ENCODE data around the gene ADGRB3.
"Not testable (repeated sequence)": the region's sequence is repeated elsewhere in the genome, so short reads cannot be mapped to it uniquely, and the experiment has no call there.

The ADGRB3 gene

DNA sequence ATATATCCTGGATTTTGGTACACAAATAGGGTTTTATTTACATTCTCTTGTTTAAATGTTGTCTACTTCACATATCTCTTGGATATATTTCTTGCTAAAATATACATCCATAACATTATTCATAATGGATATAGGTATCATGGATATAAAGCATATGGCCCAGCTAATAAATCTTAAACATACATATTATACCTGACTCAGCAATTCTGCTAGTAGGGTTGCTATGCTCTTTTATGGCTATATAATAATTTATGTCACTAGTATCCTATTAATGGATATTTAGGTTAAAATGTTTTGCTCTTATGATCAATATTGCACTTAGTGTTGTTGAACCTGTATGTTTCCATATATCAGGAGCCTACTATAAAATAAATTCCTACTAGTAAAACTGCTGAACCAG is 786.2 kb downstream of the ADGRB3 start:
- H3K27me3 ChIP-seq (replicated peaks; ENCODE audit: control insufficient read depth, insufficient read depth, low read length): no peaks in the 10 kb centered on the region
- no peak overlapping the region for H3K4me3 ChIP-seq (replicated peaks; ENCODE audit: low read depth, low read length)
- no peaks in the 10 kb centered on the region for H3K36me3 ChIP-seq (ENCODE audit: control insufficient read depth, insufficient read depth, low read length)
- no peak for DNase-seq (ENCODE audit: extremely low read depth, insufficient read length)
- TF ChIP-seq, protein P1, sequence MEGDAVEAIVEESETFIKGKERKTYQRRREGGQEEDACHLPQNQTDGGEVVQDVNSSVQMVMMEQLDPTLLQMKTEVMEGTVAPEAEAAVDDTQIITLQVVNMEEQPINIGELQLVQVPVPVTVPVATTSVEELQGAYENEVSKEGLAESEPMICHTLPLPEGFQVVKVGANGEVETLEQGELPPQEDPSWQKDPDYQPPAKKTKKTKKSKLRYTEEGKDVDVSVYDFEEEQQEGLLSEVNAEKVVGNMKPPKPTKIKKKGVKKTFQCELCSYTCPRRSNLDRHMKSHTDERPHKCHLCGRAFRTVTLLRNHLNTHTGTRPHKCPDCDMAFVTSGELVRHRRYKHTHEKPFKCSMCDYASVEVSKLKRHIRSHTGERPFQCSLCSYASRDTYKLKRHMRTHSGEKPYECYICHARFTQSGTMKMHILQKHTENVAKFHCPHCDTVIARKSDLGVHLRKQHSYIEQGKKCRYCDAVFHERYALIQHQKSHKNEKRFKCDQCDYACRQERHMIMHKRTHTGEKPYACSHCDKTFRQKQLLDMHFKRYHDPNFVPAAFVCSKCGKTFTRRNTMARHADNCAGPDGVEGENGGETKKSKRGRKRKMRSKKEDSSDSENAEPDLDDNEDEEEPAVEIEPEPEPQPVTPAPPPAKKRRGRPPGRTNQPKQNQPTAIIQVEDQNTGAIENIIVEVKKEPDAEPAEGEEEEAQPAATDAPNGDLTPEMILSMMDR (IDR thresholded peaks at IDR 0.05; ENCODE audit: insufficient read depth, low read length, poor library complexity, severe bottlenecking): no peak

DNA sequence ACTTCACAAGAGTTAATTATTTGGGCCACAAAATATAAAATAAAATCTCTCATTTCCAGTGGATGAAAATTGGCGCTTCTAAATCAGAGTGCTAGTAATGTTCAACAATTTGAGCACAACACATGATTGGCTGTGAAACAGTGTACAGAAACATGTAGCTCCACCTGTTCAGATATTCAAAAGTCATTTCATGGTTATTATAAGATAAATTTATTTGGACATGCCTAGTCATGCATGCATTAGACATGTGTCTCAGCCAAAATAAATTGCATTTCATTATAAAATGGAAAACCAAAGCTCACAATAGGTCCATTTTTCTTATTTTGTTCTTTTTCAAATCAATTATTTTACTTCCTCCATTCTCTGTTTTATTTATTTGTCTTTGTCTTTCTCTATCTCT is 786.9 kb downstream of the ADGRB3 start:
- Histone ChIP-seq H3K27me3 (replicated peaks; ENCODE audit: control insufficient read depth, insufficient read depth, low read length) (no peaks in the 10 kb centered on the region), H3K4me3 (replicated peaks; ENCODE audit: low read depth, low read length) (no peak overlapping the region), H3K36me3 (ENCODE audit: control insufficient read depth, insufficient read depth, low read length) (no peaks in the 10 kb centered on the region)
- TF ChIP-seq, protein P1 (IDR thresholded peaks at IDR 0.05; ENCODE audit: insufficient read depth, low read length, poor library complexity, severe bottlenecking): no peak
- DNase-seq (ENCODE audit: extremely low read depth, insufficient read length): no peak

DNA sequence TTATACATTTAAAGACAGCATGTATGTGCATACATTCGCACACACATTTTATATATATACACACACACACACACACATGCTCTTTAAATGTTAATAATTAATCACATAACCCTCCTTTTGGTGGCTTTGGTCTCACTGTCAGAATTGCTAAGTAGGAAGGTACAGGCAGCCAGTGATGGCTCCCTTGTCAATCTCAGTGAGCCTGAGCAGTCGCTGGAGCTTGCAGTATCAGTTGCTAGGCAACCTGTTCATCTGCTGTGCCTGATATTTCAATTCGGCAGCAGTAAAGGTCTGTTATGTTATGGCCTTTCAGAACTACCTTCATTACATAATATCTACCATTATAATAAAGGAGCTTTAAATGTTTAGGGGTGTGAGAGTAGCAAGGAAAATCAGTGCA is 787.4 kb downstream of the ADGRB3 start:
- DNase-seq (ENCODE audit: extremely low read depth, insufficient read length): no peak
- Histone ChIP-seq H3K4me3 (replicated peaks; ENCODE audit: low read depth, low read length) (no peak overlapping the region), H3K36me3 (ENCODE audit: control insufficient read depth, insufficient read depth, low read length) (no peaks in the 10 kb centered on the region), H3K27me3 (replicated peaks; ENCODE audit: control insufficient read depth, insufficient read depth, low read length) (no peaks in the 10 kb centered on the region)
- TF ChIP-seq, protein P1 (IDR thresholded peaks at IDR 0.05; ENCODE audit: insufficient read depth, low read length, poor library complexity, severe bottlenecking): no peak

DNA sequence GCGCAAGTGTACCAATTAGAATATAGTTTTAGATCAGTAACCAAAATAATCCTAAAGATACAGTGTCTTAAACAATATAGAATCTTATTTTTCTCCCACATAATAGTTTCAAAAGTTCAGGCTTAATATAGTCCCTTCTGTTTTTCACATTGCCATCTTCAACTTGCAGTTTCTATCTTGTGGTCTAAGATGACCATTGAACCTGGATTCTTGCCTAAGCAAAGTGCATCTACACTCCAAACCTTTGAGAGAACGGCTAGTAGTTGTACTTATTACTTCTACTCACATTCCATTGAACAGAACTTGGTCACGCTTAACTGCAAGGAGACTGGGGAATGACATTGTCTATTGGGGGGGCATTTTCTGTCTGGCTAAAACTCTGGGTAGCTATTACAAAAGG is 788.7 kb downstream of the ADGRB3 start:
- H3K4me3 ChIP-seq (replicated peaks; ENCODE audit: low read depth, low read length): no peak overlapping the region
- no peaks in the 10 kb centered on the region for H3K36me3 ChIP-seq (ENCODE audit: control insufficient read depth, insufficient read depth, low read length)
- TF ChIP-seq, protein P1 (IDR thresholded peaks at IDR 0.05; ENCODE audit: insufficient read depth, low read length, poor library complexity, severe bottlenecking): no peak
- H3K27me3 ChIP-seq (replicated peaks; ENCODE audit: control insufficient read depth, insufficient read depth, low read length): no peaks in the 10 kb centered on the region
- no peak for DNase-seq (ENCODE audit: extremely low read depth, insufficient read length)

DNA sequence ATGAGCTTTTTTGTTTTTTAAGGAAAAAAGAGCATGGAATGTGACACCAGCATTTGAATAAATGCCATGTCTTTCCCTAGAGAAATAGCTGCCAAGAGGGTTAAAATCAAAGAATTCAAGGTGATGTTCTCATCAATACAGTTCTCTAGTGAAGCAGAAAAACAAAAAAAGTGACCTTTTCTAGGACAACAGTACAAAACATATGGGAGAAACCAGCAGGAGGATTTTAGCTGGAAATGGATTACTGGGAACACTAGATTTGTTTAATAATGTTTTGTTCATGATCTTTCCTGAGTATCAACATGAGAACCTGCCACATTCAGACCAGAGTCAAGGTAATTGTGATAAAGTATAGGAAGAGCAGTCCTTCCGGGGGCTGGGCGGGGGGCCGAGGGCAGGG is 789.5 kb downstream of the ADGRB3 start:
- TF ChIP-seq, protein P1 (IDR thresholded peaks at IDR 0.05; ENCODE audit: insufficient read depth, low read length, poor library complexity, severe bottlenecking): no peak
- H3K27me3 ChIP-seq (replicated peaks; ENCODE audit: control insufficient read depth, insufficient read depth, low read length): no peaks in the 10 kb centered on the region
- no peak for DNase-seq (ENCODE audit: extremely low read depth, insufficient read length)
- H3K36me3 ChIP-seq (ENCODE audit: control insufficient read depth, insufficient read depth, low read length): no peaks in the 10 kb centered on the region
- H3K4me3 ChIP-seq (replicated peaks; ENCODE audit: low read depth, low read length): no peak overlapping the region

DNA sequence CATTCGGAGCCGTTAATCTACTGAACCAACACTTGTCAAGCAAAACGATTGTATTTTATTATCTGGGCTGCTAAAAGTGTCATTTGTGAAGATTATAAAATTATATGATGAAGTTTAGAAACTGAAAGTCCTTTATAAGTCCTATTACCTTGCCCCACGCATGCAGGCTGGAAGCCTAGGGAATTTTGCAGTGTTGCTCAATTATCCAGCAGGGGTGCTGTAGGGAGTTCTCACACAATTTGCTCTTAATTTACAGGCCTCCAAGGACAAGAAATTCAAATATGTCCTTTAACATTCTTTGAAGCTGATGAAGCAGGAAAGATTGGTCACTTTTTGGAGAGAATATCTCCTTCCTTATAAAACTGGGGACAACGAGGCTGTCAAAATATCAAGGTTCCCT is 792.8 kb downstream of the ADGRB3 start:
- no peak for DNase-seq (ENCODE audit: extremely low read depth, insufficient read length)
- TF ChIP-seq, protein P1 (IDR thresholded peaks at IDR 0.05; ENCODE audit: insufficient read depth, low read length, poor library complexity, severe bottlenecking): no peak
- H3K36me3 ChIP-seq (ENCODE audit: control insufficient read depth, insufficient read depth, low read length): no peaks in the 10 kb centered on the region
- no peak overlapping the region for H3K4me3 ChIP-seq (replicated peaks; ENCODE audit: low read depth, low read length)
- H3K27me3 ChIP-seq (replicated peaks; ENCODE audit: control insufficient read depth, insufficient read depth, low read length): no peaks in the 10 kb centered on the region

DNA sequence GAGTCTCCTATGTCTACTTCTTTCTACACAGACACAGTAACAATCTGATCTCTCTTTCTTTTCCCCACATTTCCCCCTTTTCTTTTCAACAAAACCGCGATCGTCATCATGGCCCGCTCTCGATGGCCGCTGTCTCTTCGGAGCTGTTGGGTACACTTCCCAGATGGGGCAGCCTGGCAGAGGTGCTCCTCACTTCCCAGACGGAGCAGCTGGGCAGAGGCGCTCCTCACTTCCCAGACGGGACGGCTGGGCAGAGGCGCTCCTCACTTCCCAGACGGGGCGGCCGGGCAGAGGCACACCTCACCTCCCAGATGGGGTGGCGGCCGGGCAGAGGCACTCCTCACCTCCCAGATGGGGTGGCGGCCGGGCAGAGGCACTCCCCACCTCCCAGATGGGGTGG is 797.1 kb downstream of the ADGRB3 start:
- H3K36me3 ChIP-seq (ENCODE audit: control insufficient read depth, insufficient read depth, low read length); H3K4me3 ChIP-seq (replicated peaks; ENCODE audit: low read depth, low read length); DNase-seq (ENCODE audit: extremely low read depth, insufficient read length); H3K27me3 ChIP-seq (replicated peaks; ENCODE audit: control insufficient read depth, insufficient read depth, low read length): not testable (repeated sequence)

DNA sequence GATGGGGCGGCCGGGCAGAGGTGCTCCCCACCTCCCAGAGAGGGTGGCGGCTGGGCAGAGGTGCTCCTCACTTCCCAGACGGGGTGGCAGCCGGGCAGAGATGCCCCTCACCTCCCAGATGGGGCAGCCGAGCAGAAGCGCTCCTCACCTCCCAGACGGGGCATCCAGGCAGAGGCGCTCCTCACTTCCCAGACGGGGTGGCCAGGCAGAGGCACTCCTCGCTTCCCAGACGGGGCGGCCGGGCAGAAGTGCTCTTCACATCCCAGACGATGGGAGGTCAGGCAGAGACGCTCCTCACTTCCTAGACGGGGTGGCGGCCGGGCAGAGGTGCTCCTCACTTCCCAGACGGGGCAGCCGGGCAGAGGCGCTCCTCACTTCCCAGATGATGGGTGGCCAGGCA is 798.0 kb downstream of the ADGRB3 start:
- not testable (repeated sequence) for H3K36me3 ChIP-seq (ENCODE audit: control insufficient read depth, insufficient read depth, low read length); H3K4me3 ChIP-seq (replicated peaks; ENCODE audit: low read depth, low read length); H3K27me3 ChIP-seq (replicated peaks; ENCODE audit: control insufficient read depth, insufficient read depth, low read length); DNase-seq (ENCODE audit: extremely low read depth, insufficient read length)

All from GM06990 (cell line).